Kidney (tissue), 14 donors: ENCODE data around the gene HOXA10. TPM values are rescaled to one million over a fixed set of nuclear protein-coding genes. Genes with fewer than 3 reads are reported as not detected.

Experiments used
- DNase-seq, 5 donors: peaks; one replicate each; pipeline ENCODE4 v3.0.0-alpha.2; 2013 to 2020
- FAIRE-seq: peaks from 2 replicates; lab custom pipeline; 2012; peaks lifted over from hg19 to GRCh38; lab: Jason Lieb, UNC
- H3K27ac ChIP-seq, 2 donors: one replicate each; pipeline ENCODE4 v1.7.0; 2013; ENCODE audit warnings: low read depth in 2 of 2, low read length in 2 of 2, inconsistent platforms in 1 of 2
- H3K27me3 ChIP-seq: one replicate; pipeline ENCODE4 v1.7.1; 2013; ENCODE audit warnings: low read length, inconsistent platforms; ENCODE audit not compliant: control insufficient read depth, insufficient read depth
- H3K36me3 ChIP-seq, 3 donors: one replicate each; pipeline versions ENCODE4 v1.7.0 to v1.7.1; 2013; ENCODE audit warnings: low read length in 3 of 3, control low read depth in 1 of 3, inconsistent platforms in 1 of 3; ENCODE audit not compliant: insufficient read depth in 3 of 3, control insufficient read depth in 2 of 3
- H3K4me1 ChIP-seq, 3 donors: one replicate each; pipeline versions ENCODE4 v1.7.0 to v1.7.1; 2013; ENCODE audit warnings: low read length in 3 of 3, inconsistent platforms in 1 of 3, low read depth in 1 of 3; ENCODE audit not compliant: control insufficient read depth in 2 of 3, insufficient read depth in 2 of 3
- H3K4me3 ChIP-seq, 3 donors: one replicate each; pipeline versions ENCODE4 v1.7.0 to v1.8.1; 2013; ENCODE audit warnings: low read length in 3 of 3, control low read depth in 1 of 3, inconsistent platforms in 1 of 3
- H3K9ac ChIP-seq, 3 donors: one replicate each; pipeline versions ENCODE4 v1.7.0 to v1.7.1; 2013; ENCODE audit warnings: low read length in 3 of 3, control low read depth in 1 of 3, inconsistent platforms in 1 of 3
- H3K9me3 ChIP-seq, 3 donors: one replicate each; pipeline versions ENCODE4 v1.7.0 to v1.7.1; 2013; ENCODE audit warnings: low read length in 3 of 3, control low read depth in 1 of 3, inconsistent platforms in 1 of 3; ENCODE audit not compliant: control insufficient read depth in 2 of 3, insufficient read depth in 1 of 3
- intact Hi-C: fragments of 100-400 bp; cut with DNase I; formaldehyde crosslinking; loops from one replicate; pipeline ENCODE4 v1.11.1; 2022
- polyA plus RNA-seq: library from polyadenylated mRNA; stranded (reverse); fragments of 350-450 nt; fragmentation: Illumina TruSeq; extraction: RNeasy Lipid Tissue Mini Kit (QIAGEN cat#74804); gene quantifications from one replicate; pipeline ENCODE4 v1.2.3, GENCODE V29; 2014; ENCODE audit warnings: low read depth, low replicate concordance; ENCODE audit not compliant: insufficient read depth
- total RNA-seq: library from RNA; stranded (reverse); fragmentation: NEBNext Ultra II Directional; extraction: Animal tissue kit (Norgen Biotek cat#: 25700); gene quantifications from one replicate; pipeline ENCODE4 v1.2.1, GENCODE V29; 2021
- TF ChIP-seq, protein P1 (sequence below): IDR thresholded peaks from 3 replicates; pipeline ENCODE4 v1.5.1; 2012; ENCODE audit warnings: mild to moderate bottlenecking, moderate library complexity, borderline replicate concordance; ENCODE audit not compliant: insufficient read depth; ENCODE audit errors: extremely low read depth
- donor health status: control.
- donor health status: control.
- donor health status: control.
- donor health status: control.
- donor health status: control.
- donor health status: DM: yes; HTN: yes; CAD: no.
- donor health status: Normal renal cell carcinoma (clear cell type).

HOXA10 gene
- total and polyA plus RNA-seq, 2 donors from 2014 or later, result 16.3 to 17.9 TPM

DNA sequence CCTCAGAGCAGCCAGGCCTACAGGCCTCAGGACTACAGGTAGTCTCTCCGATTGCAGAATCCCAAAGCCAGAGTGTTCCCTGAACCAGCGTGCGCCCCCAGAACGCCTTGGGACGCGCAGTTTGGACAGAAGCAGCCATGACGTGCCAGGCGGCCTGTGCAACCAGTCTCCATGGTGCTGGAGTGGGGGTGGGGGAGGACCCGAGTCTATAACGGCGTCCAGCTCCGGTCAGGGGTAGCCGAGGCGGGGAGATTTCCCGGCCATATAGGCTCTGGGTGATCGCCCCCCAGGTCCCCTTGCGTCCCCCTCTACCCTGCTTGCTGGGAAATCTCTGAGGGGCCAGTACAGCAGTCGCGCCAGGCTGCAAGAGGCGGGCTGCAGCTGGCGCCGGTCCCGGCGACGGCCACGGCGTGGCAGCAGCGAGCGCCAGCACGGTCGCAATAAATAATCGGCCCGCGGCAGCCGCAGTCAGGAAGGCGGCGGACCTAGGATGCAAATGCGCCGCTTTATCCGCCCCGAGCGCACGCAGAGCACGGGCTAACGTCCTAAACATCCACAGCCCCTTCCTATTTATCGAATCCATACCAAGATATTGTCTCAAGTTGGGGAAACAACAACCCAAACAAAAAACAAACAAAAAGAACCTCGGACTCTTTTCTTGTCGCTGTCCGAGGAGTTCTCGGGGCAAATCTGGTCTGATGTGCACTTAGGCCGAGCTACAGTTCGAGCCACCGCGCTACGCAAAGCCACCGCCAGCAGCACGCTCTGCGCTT lies 23.4 kb downstream of the HOXA10 start:
- no peaks in the 10 kb centered on the region for H3K36me3 ChIP-seq
- intact Hi-C loops, result loop anchor here (10.0 kb wide), 1 partner anchor 776 kb away; no protein-coding TSS in a partner anchor
- TF ChIP-seq, protein P1, sequence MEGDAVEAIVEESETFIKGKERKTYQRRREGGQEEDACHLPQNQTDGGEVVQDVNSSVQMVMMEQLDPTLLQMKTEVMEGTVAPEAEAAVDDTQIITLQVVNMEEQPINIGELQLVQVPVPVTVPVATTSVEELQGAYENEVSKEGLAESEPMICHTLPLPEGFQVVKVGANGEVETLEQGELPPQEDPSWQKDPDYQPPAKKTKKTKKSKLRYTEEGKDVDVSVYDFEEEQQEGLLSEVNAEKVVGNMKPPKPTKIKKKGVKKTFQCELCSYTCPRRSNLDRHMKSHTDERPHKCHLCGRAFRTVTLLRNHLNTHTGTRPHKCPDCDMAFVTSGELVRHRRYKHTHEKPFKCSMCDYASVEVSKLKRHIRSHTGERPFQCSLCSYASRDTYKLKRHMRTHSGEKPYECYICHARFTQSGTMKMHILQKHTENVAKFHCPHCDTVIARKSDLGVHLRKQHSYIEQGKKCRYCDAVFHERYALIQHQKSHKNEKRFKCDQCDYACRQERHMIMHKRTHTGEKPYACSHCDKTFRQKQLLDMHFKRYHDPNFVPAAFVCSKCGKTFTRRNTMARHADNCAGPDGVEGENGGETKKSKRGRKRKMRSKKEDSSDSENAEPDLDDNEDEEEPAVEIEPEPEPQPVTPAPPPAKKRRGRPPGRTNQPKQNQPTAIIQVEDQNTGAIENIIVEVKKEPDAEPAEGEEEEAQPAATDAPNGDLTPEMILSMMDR, result peak; percentile 87
- H3K27me3 ChIP-seq, result no peaks in the 10 kb centered on the region
- peaks cover 0 to 24% (median 20%) of the 10 kb centered on the region in 3 donors for H3K4me1 ChIP-seq
- peak overlapping the region; percentile 97 to 98 for H3K27ac ChIP-seq
- DNase-seq (peak; percentile 87 to 94 (median 92)), FAIRE-seq (no peak)
- peak overlapping the region; percentile 83 to 85 (median 85) for H3K9ac ChIP-seq
- peak overlapping the region; percentile 56 to 87 (median 83) for H3K4me3 ChIP-seq
- H3K9me3 ChIP-seq, result no peaks in the 10 kb centered on the region

DNA sequence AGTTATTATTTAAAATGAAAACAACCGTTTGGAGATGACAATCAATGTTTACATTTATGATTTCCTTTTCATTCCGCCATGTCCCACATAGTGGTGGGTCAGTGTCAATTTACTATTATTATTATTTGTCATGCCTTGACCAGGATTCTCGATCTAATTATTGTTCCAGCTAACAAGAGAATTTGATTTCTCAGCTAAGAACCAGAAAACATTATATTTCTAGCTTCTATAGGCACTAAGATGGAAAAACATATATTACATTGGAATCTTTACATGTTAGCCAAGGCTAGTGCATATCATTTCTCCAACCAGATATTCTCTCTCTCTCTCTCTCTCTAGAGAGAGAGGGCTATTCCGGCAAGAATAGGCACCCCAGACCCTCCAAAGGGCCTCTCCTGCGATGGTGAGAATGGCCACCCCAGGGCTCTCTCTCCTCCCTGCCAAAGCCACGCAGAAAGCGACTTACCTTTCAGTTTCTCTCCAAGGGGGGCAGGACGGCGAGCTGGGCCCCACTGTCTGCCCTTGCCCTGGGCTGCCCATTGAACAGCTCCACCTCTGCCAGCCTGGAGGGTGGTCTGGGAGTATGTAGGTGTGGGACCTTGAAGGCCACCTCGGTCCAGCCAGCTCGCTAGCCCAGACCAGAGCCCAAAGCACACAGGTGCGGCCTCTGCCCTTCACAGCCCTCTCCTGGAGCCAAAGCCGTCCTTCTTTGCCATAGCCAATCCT lies 24.1 kb downstream of the HOXA10 start:
- Histone ChIP-seq H3K27ac (peak overlapping the region; percentile 97 to 98), H3K4me1 (peaks cover 0 to 24% (median 19%) of the 10 kb centered on the region in 3 donors), H3K9ac (peak overlapping the region; percentile 83 to 85 (median 83)), H3K27me3 (no peaks in the 10 kb centered on the region), H3K4me3 (peak overlapping the region; percentile 56 to 87 (median 83)), H3K36me3 (no peaks in the 10 kb centered on the region), H3K9me3 (no peaks in the 10 kb centered on the region)
- DNase-seq, result peak in 3 of 5 donors; percentile 49 to 74 (median 72)
- intact Hi-C loops, result loop anchor here (10.0 kb wide), 1 partner anchor 775 kb away; no protein-coding TSS in a partner anchor
- FAIRE-seq, result no peak
- TF ChIP-seq, protein P1, result no peak

DNA sequence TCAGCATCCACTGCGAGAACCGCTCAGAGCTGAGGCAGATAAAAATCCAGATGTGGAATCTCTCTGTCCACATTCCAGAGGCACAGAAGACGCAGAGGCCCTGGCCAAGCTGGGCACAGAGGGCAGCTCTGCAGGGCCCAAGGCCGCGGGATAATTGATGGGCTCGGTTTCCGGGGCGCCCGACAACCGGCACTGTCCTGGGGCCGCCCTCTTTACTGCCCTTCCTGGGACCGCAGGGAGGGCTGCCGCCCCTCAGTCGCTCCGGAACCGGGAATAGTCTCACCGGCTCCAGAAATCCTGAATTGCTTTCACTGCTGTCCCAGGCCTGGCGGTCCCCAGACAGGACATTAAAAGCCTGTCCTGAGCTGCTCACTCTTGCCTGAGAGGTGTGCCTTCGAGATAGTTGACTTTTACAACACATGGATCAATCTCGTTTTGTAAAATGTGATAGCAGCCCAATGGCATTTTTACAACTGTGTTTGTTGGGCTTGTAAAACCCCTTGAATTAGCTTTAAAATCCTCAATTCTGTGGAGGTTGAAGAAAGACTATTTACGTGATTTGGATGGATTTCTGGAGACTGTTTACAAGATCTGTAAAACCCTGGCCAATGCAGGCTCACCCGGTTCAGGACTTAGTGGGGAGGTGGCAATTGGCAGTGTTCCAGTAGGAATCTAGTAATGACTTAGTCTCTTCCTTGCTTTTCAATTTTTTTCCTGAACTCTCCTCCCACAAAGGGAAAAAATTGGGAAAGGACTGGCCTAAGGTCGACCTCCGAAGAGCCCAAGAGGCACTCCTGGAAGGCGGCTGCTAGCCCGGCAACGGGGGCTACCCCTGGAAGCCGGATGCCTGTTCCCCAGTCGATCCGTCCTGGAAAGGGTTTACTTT lies 25.1 kb downstream of the HOXA10 start:
- TF ChIP-seq, protein P1, result no peak
- DNase-seq, result peak in 3 of 5 donors; percentile 50 to 75 (median 58)
- Histone ChIP-seq H3K9ac (peak overlapping the region; percentile 83 to 85 (median 85)), H3K27ac (peak overlapping the region; percentile 97 to 98), H3K4me1 (peaks cover 0 to 18% (median 16%) of the 10 kb centered on the region in 3 donors), H3K9me3 (no peaks in the 10 kb centered on the region), H3K27me3 (no peaks in the 10 kb centered on the region), H3K36me3 (no peaks in the 10 kb centered on the region), H3K4me3 (peak overlapping the region; percentile 56 to 87 (median 83))
- intact Hi-C loops, result no loop called here
- FAIRE-seq, result no peak
